ENCODE measurements around the gene KLHDC1.

KLHDC1 gene

DNA sequence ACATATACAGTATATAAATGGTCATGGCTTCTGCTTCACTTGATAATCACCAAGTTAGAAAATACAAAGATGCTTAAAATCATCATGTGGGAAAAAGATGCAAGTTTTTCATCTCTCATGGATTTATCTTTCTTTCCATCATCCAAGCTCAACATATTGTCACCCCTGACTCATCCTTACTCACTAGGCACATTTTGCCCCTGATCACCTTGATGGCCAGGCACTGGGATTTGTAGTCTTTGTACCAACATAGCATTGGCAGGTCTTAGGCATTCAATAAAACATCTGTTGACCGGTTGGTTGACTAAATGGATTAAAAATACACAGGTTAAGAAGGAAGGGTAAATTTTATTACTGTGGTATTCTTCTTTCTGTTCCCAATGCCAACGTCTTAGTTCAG, 103.1 kb downstream of the KLHDC1 start:
- no peak for FAIRE-seq

Data from islet of Langerhans (tissue), 1 donor.